Measurements from ENCODE around the gene TACSTD2. TPM values are rescaled to one million over a fixed set of nuclear protein-coding genes. Genes with fewer than 3 reads are reported as not detected.

Gene TACSTD2
- total and polyA plus RNA-seq, 2 of the 13 experiments (the other 11 are each of a cell fraction or from before 2014, with no cell fraction given): not detected

GRCh38 chr1:58620259-58620658 is 43.2 kb upstream of the TACSTD2 start:
- intact Hi-C loops (cut with micrococcal nuclease; ENCODE audit: unreplicated experiment): loop anchor here (5.0 kb wide), 1 partner anchor 1457 kb away; no protein-coding TSS in a partner anchor
- no peak for FAIRE-seq

DNA sequence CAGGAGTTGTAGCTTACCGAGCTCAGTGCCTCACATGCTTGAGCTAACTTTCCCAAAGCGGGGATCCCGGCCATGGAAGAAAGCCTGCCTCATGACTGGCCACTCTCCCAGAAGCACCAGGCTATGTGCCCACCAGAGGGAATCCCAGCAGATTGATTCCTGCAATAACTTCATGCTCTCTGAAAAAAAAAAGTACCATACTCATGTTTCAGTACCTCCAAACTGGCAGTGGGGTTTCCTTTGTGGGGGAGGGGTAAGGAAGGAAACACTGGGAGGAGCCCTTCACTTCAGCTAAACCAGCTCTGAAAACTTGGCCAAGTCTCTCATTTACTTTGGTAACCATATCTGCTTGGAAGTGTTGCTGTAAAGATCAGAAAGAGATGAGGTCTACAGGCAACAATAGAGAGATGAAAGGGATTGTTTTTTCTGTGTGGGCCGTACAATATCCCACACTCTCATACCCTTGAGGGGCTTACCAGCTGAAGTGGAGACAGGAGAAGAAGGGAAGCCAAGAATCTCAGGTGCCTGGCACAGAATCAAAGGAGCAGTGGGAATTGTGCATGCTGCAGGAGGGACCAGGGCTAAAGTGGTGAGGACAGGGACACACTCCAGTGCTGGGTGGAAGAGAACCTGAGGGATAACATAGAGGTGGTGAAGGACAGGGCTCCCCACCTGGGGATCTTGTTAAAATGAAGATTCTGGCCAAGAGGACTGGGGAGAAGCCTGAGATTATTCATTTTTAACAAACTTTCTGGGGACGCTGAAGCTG is 42.4 kb upstream of the TACSTD2 start:
- Histone ChIP-seq H3K4me1 (ENCODE audit: insufficient read depth, low read length) (peaks cover 11% of the 10 kb centered on the region), H3K27me3 (ENCODE audit: control insufficient read depth in 1 of 2, insufficient read depth in 2 of 2, low read length in 2 of 2) (0 out of 5 replicates have a peak, but pooled peaks cover 0 to 17% of the 10 kb centered on the region in 2 experiments), H3K4me2 (ENCODE audit: low read depth, low read length) (no peak overlapping the region), H3K79me2 (ENCODE audit: insufficient read depth, low read length) (no peaks in the 10 kb centered on the region), H3K9ac (ENCODE audit: insufficient read depth, low read depth, low read length) (no peak overlapping the region), H4K20me1 (ENCODE audit: insufficient read depth, low read length) (no peaks in the 10 kb centered on the region), H3K36me3 (replicated peaks in 1 of 2; ENCODE audit: control insufficient read depth in 1 of 2, insufficient read depth in 2 of 2, low read length in 2 of 2) (no peaks in the 10 kb centered on the region), H2AFZ (ENCODE audit: low read length) (no peak overlapping the region), H3K9me3 (ENCODE audit: low read length) (no peaks in the 10 kb centered on the region), H3K4me3 (replicated peaks in 1 of 3; ENCODE audit: insufficient read depth in 1 of 3, low read depth in 2 of 3, low read length in 3 of 3) (no peak overlapping the region), H3K27ac (ENCODE audit: extremely low read length, insufficient read depth, low read length) (no peak overlapping the region)
- intact Hi-C loops (cut with micrococcal nuclease; ENCODE audit: unreplicated experiment): loop anchor here (5.0 kb wide), 1 partner anchor 1458 kb away; no protein-coding TSS in a partner anchor
- no peak for FAIRE-seq
- WGBS (ENCODE audit: low lambda C conversion rate): 30% methylated on average over 5 of the region's 5 CpGs
- TF ChIP-seq IKZF5 (CRISPR knock-in tag; IDR thresholded peaks at IDR 0.05): no peak
- DNase-seq (ENCODE audit: low spot score): no peak
- in situ Hi-C loops (cut with HindIII; ENCODE audit: extremely low pct_ligation_motif_present, low pct_unique_long_range_greater_than_20kb): no loop called here
- BruUV-seq (replicated peaks): no TSS peak
- CTCF ChIA-PET (ENCODE audit: low intra/inter-chr PET ratio, low total read pairs): no interaction called here
- ATAC-seq: peak; percentile 21; the same call in 1 of the 3 replicates
- POLR2A ChIA-PET: no interaction called here

More at GRCh38 chr1:58620259-58620658, 43.2 kb upstream of the TACSTD2 start:
- 0 out of 5 replicates have a peak, but pooled peaks cover 0 to 17% of the 10 kb centered on the region in 2 experiments for H3K27me3 ChIP-seq (ENCODE audit: control insufficient read depth in 1 of 2, insufficient read depth in 2 of 2, low read length in 2 of 2)
- no peaks in the 10 kb centered on the region for H4K20me1 ChIP-seq (ENCODE audit: insufficient read depth, low read length)
- no peaks in the 10 kb centered on the region for H3K36me3 ChIP-seq (replicated peaks in 1 of 2; ENCODE audit: control insufficient read depth in 1 of 2, insufficient read depth in 2 of 2, low read length in 2 of 2)
- peak overlapping the region; percentile 12; the same call in 1 of the 2 replicates for H3K4me2 ChIP-seq (ENCODE audit: low read depth, low read length)
- ATAC-seq (peak; percentile 46), DNase-seq (ENCODE audit: low spot score) (peak; percentile 12)
- H3K4me3 ChIP-seq (replicated peaks in 1 of 3; ENCODE audit: insufficient read depth in 1 of 3, low read depth in 2 of 3, low read length in 3 of 3): no peak overlapping the region
- peaks cover 11% of the 10 kb centered on the region for H3K4me1 ChIP-seq (ENCODE audit: insufficient read depth, low read length)
- H2AFZ ChIP-seq (ENCODE audit: low read length): no peak overlapping the region
- WGBS (ENCODE audit: low lambda C conversion rate): 18% methylated on average over 7 of the region's 7 CpGs
- POLR2A ChIA-PET: no interaction called here
- CTCF ChIA-PET (ENCODE audit: low intra/inter-chr PET ratio, low total read pairs): no interaction called here
- BruUV-seq (replicated peaks): no TSS peak
- no peak overlapping the region for H3K27ac ChIP-seq (ENCODE audit: extremely low read length, insufficient read depth, low read length)
- in situ Hi-C loops (cut with HindIII; ENCODE audit: extremely low pct_ligation_motif_present, low pct_unique_long_range_greater_than_20kb): no loop called here
- TF ChIP-seq ZNF17 (CRISPR knock-in tag; IDR thresholded peaks at IDR 0.05): no peak
- no peak overlapping the region for H3K9ac ChIP-seq (ENCODE audit: insufficient read depth, low read depth, low read length)
- no peaks in the 10 kb centered on the region for H3K9me3 ChIP-seq (ENCODE audit: low read length)
- no peaks in the 10 kb centered on the region for H3K79me2 ChIP-seq (ENCODE audit: insufficient read depth, low read length)

Measured in HepG2 (cell line).